HepG2 (cell line): ENCODE measurements around the gene KRTAP10-10. TPM values are rescaled to one million over a fixed set of nuclear protein-coding genes. Genes with fewer than 3 reads are reported as not detected.

Experiments
- ATAC-seq: fragments of 200-7000 bp; cut with Tn5 transposase; 3 replicates; pipeline ENCODE4 v1.9.1; 2020; ENCODE audit warnings: mild to moderate bottlenecking, moderate library complexity
- BruUV-seq: library from RNA; stranded (reverse); fragments of 400-500 nt; replicated peaks from 2 replicates; lab custom pipeline; 2021; lab: Mats Ljungman, UMichigan
- CTCF ChIA-PET: fragments of 300-600 bp; formaldehyde crosslinking; extraction: SDS; loops from one replicate; lab custom pipeline; 2021; ENCODE audit warnings: low total read pairs, inconsistent platforms, low intra/inter-chr PET ratio; lab: Yijun Ruan, JAX
- POLR2A ChIA-PET: fragments of 350-600 bp; sonication (Branson Sonifier 250); formaldehyde crosslinking; loops from one replicate; lab custom pipeline; 2020; ENCODE audit warnings: antibody characterized with exemption, inconsistent platforms; lab: Yijun Ruan, JAX
- DNase-seq: peaks from one replicate; pipeline ENCODE4 v3.0.0-alpha.2; 2015; ENCODE audit warnings: low spot score
- FAIRE-seq: peaks from 3 replicates; lab custom pipeline; 2011; peaks lifted over from hg19 to GRCh38; lab: Jason Lieb, UNC
- H2AFZ ChIP-seq: one replicate; pipeline ENCODE4 v1.6.1; 2011; ENCODE audit warnings: low read length, inconsistent platforms
- H3K27ac ChIP-seq: fragments of 300-600 bp; 3 replicates; pipeline ENCODE4 v1.8.0; 2011; ENCODE audit warnings: mixed run types, mild to moderate bottlenecking, mixed read lengths, low read length, inconsistent platforms; ENCODE audit not compliant: insufficient read depth; ENCODE audit errors: extremely low read length
- H3K27me3 ChIP-seq, 2 experiments: fragments of 200-600 bp in 1 of 2; 2 replicates in 1 of 2; 3 replicates in 1 of 2; pipeline versions ENCODE4 v1.6.0 to v1.8.0; 2011; ENCODE audit warnings: low read length in 2 of 2, mild to moderate bottlenecking in 2 of 2, moderate library complexity in 2 of 2, inconsistent platforms in 1 of 2; ENCODE audit not compliant: insufficient read depth in 2 of 2, control insufficient read depth in 1 of 2
- H3K36me3 ChIP-seq, 2 experiments: fragments of 200-600 bp in 1 of 2; replicated peaks in 1 of 2; 2 replicates in 1 of 2; 3 replicates in 1 of 2; pipeline versions ENCODE4 v1.5.1 to v1.8.0; 2011; ENCODE audit warnings: low read length in 2 of 2, inconsistent platforms in 1 of 2; ENCODE audit not compliant: insufficient read depth in 2 of 2, control insufficient read depth in 1 of 2
- H3K4me1 ChIP-seq: 2 replicates; pipeline ENCODE4 v1.5.1; 2012; ENCODE audit warnings: low read length, inconsistent platforms; ENCODE audit not compliant: insufficient read depth
- H3K4me2 ChIP-seq: 2 replicates; pipeline ENCODE4 v1.6.0; 2011; ENCODE audit warnings: low read depth, low read length, inconsistent platforms
- H3K4me3 ChIP-seq, 3 experiments: fragments of 200-600 bp in 1 of 3; sonication (generic), shearing (Covaris generic) in 1 of 3; replicated peaks in 1 of 3; 2 replicates each; pipeline ENCODE4 v1.5.1; 2011 to 2016; ENCODE audit warnings: low read length in 3 of 3, inconsistent platforms in 2 of 3, low read depth in 2 of 3, mild to moderate bottlenecking in 2 of 3, control low read depth in 1 of 3, mixed read lengths in 1 of 3; ENCODE audit not compliant: insufficient read depth in 1 of 3
- H3K79me2 ChIP-seq: one replicate; pipeline ENCODE4 v1.6.1; 2011; ENCODE audit warnings: low read length, inconsistent platforms; ENCODE audit not compliant: insufficient read depth
- H3K9ac ChIP-seq: 2 replicates; pipeline ENCODE4 v1.6.0; 2011; ENCODE audit warnings: mild to moderate bottlenecking, low read depth, low read length, inconsistent platforms; ENCODE audit not compliant: insufficient read depth
- H3K9me3 ChIP-seq: 2 replicates; pipeline ENCODE4 v1.5.1; 2012; ENCODE audit warnings: mild to moderate bottlenecking, low read length
- H4K20me1 ChIP-seq: 2 replicates; pipeline ENCODE4 v1.6.0; 2011; ENCODE audit warnings: inconsistent platforms, mild to moderate bottlenecking, low read length, moderate library complexity; ENCODE audit not compliant: insufficient read depth
- ASH2L ChIP-seq: fragments of 300-600, 200-600 bp; sonication (generic); IDR thresholded peaks from 2 replicates; pipeline ENCODE4 v1.7.0; 2017; ENCODE audit warnings: low read depth, mild to moderate bottlenecking, moderate library complexity, mixed read lengths, low read length; ENCODE audit not compliant: insufficient read length
- CEBPG ChIP-seq: IDR thresholded peaks from 2 replicates; pipeline ENCODE4 v1.6.1; 2016
- CREB1 ChIP-seq, 2 experiments: fragments of 450-650 bp in 1 of 2; IDR thresholded peaks; 2 replicates each; pipeline ENCODE4 v1.6.1; 2016 to 2017; ENCODE audit warnings: control low read depth in 1 of 2, mild to moderate bottlenecking in 1 of 2, missing compliant biosample characterization in 1 of 2, missing genetic modification characterization in 1 of 2
- EEA1 ChIP-seq: sonication (generic); formaldehyde crosslinking; IDR thresholded peaks from 2 replicates; pipeline ENCODE4 v1.5.1; 2020; ENCODE audit warnings: mild to moderate bottlenecking, missing genetic modification reagents, borderline replicate concordance
- FOXP1 ChIP-seq, 2 experiments: fragments of 450-650 bp in 1 of 2; IDR thresholded peaks; 2 replicates each; pipeline ENCODE4 v1.6.1; 2017 to 2018; ENCODE audit warnings: antibody characterized with exemption in 1 of 2
- HNRNPLL ChIP-seq: fragments of 200-400 bp; formaldehyde crosslinking; IDR thresholded peaks from 2 replicates; pipeline ENCODE4 v1.6.1; 2017; ENCODE audit warnings: mild to moderate bottlenecking, low read depth, low read length; ENCODE audit not compliant: poor library complexity, severe bottlenecking
- LCORL ChIP-seq, 2 experiments: fragments of 450-650 bp in 1 of 2; sonication (generic) in 1 of 2; formaldehyde crosslinking in 1 of 2; IDR thresholded peaks; 2 replicates each; pipeline versions ENCODE4 v1.5.0 to v1.6.1; 2017 to 2020; ENCODE audit warnings: antibody characterized with exemption in 1 of 2, missing genetic modification reagents in 1 of 2
- NCOA2 ChIP-seq: sonication (generic); formaldehyde crosslinking; IDR thresholded peaks from 2 replicates; pipeline ENCODE4 v1.8.0; 2022; ENCODE audit warnings: inconsistent platforms
- SMARCE1 ChIP-seq: fragments of 450-650 bp; IDR thresholded peaks from 2 replicates; pipeline ENCODE4 v1.6.1; 2017; ENCODE audit warnings: borderline replicate concordance
- SOX5 ChIP-seq: IDR thresholded peaks from 2 replicates; pipeline ENCODE4 v1.6.1; 2016; ENCODE audit warnings: borderline replicate concordance
- STAT5B ChIP-seq: sonication (generic); formaldehyde crosslinking; IDR thresholded peaks from 2 replicates; pipeline ENCODE4 v1.4.0; 2020; ENCODE audit warnings: missing genetic modification reagents
- TCF12 ChIP-seq, 2 experiments: fragments of 450-650 bp in 1 of 2; sonication (generic) in 1 of 2; formaldehyde crosslinking in 1 of 2; IDR thresholded peaks; 2 replicates each; pipeline versions ENCODE4 v1.6.1 to v1.8.0; 2017 to 2022; ENCODE audit warnings: antibody characterized with exemption in 1 of 2, mild to moderate bottlenecking in 1 of 2, missing genetic modification reagents in 1 of 2, moderate library complexity in 1 of 2
- ZBTB21 ChIP-seq: sonication (generic); formaldehyde crosslinking; IDR thresholded peaks from 2 replicates; pipeline ENCODE4 v1.4.0; 2020; ENCODE audit warnings: missing genetic modification reagents
- ZNF230 ChIP-seq: sonication (generic); formaldehyde crosslinking; IDR thresholded peaks from 2 replicates; pipeline ENCODE4 v1.4.0; 2020; ENCODE audit warnings: mild to moderate bottlenecking, missing genetic modification reagents
- ZNF432 ChIP-seq: sonication (generic); formaldehyde crosslinking; IDR thresholded peaks from 2 replicates; pipeline ENCODE4 v1.5.0; 2020; ENCODE audit warnings: missing genetic modification reagents, mild to moderate bottlenecking, borderline replicate concordance
- ZNF572 ChIP-seq: sonication (generic); formaldehyde crosslinking; IDR thresholded peaks from 2 replicates; pipeline ENCODE4 v1.5.1; 2020; ENCODE audit warnings: mild to moderate bottlenecking, missing genetic modification reagents
- WGBS: methylation state at CpG from one replicate; pipeline ENCODE4 v1.1.6; 2017; ENCODE audit warnings: low lambda C conversion rate; 5-methylcytosine and 5-hydroxymethylcytosine counted together
- in situ Hi-C: cut with HindIII; loops from 2 replicates; pipeline ENCODE4 v1.10.0; 2017; ENCODE audit warnings: low pct_unique_long_range_greater_than_20kb; ENCODE audit not compliant: extremely low pct_ligation_motif_present
- intact Hi-C: fragments of 100-400 bp; cut with micrococcal nuclease; formaldehyde crosslinking; loops from one replicate; pipeline ENCODE4 v1.10.0; 2022; ENCODE audit not compliant: unreplicated experiment
- polyA plus RNA-seq, 8 experiments: library from polyadenylated mRNA; depleted of rRNA in 3 of 8; stranded (reverse) in 7 of 8; unstranded in 1 of 8; fragments of >200 nt; fragmentation: Illumina TruSeq in 4 of 8; extraction: Trizol in 4 of 8; gene quantifications; 2 replicates each; pipeline versions ENCODE4 v1.2.1 to v1.2.3, GENCODE V29; 2011 to 2016; ENCODE audit warnings: low read depth in 4 of 8, missing spikeins in 1 of 8, mixed read lengths in 1 of 8; ENCODE audit not compliant: insufficient read depth in 1 of 8
- total RNA-seq, 5 experiments: library from RNA; depleted of rRNA; stranded (reverse); fragments of >200 nt; fragmentation: Illumina TruSeq; extraction: Trizol; gene quantifications; 2 replicates each; pipeline ENCODE4 v1.2.3, GENCODE V29; 2016; ENCODE audit warnings: low read depth in 1 of 5
- TF ChIP-seq, protein P1 (sequence below): sonication (generic); formaldehyde crosslinking; IDR thresholded peaks from 2 replicates; pipeline ENCODE4 v1.4.0; 2020; ENCODE audit warnings: missing genetic modification reagents, mild to moderate bottlenecking, borderline replicate concordance

Gene KRTAP10-10
- total and polyA plus RNA-seq, 2 of the 13 experiments (the other 11 are each of a cell fraction or from before 2014, with no cell fraction given): not detected

- no peaks in the 10 kb centered on the region for H4K20me1 ChIP-seq
- CTCF ChIA-PET: no interaction called here
- intact Hi-C loops: no loop called here
Measured at GRCh38 chr21:44656868-44657267, 19.7 kb downstream of the KRTAP10-10 start.

GRCh38 chr21:44657635-44658540 is 20.7 kb downstream of the KRTAP10-10 start, which contains the start of gene KRTAP12-3:
Gene KRTAP12-3, plus strand, starts transcription at chr21:44657932. Its CDS starts 48 bp downstream, at chr21:44657980.
- intact Hi-C loops (no loop called here), in situ Hi-C loops (no loop called here)
- H3K4me1 ChIP-seq: peaks cover 9% of the 10 kb centered on the region; the same call in 1 of the 2 replicates
- no peak within 1 kb of the TSS for H2AFZ ChIP-seq
- H3K9ac ChIP-seq: no peak within 1 kb of the TSS
- H3K27ac ChIP-seq: no peak within 1 kb of the TSS
- DNase-seq (no peak), FAIRE-seq (no peak), ATAC-seq (no peak)
- POLR2A ChIA-PET: no interaction called here
- H3K79me2 ChIP-seq: no peaks in the 10 kb centered on the region
- CTCF ChIA-PET: no interaction called here
- no peaks in the 10 kb centered on the region for H3K36me3 ChIP-seq
- H3K9me3 ChIP-seq: peaks cover 4% of the 10 kb centered on the region; the same call in 1 of the 2 replicates
- H3K4me2 ChIP-seq: no peak within 1 kb of the TSS
- H4K20me1 ChIP-seq: no peaks in the 10 kb centered on the region
- peaks cover 3 to 13% of the 10 kb centered on the region in 2 experiments; a peak in 2 of 5 replicates for H3K27me3 ChIP-seq
- no TSS peak for BruUV-seq
- WGBS: 48% methylated on average over 18 of the region's 26 CpGs
- no peak within 1 kb of the TSS for H3K4me3 ChIP-seq
- TF ChIP-seq NCOA2 (no peak), SMARCE1 (no peak), LCORL (IDR thresholded peaks at IDR 0.05) (no peak), LCORL (CRISPR knock-in tag; IDR thresholded peaks at IDR 0.05) (no peak), ZNF432 (CRISPR knock-in tag) (no peak), ZNF572 (CRISPR knock-in tag) (no peak), ASH2L (no peak), ZBTB21 (CRISPR knock-in tag) (peak; percentile 41; the same call in 1 of the 2 replicates), ZNF230 (CRISPR knock-in tag) (no peak), HNRNPLL (no peak), FOXP1 (IDR thresholded peaks at IDR 0.05) (no peak), FOXP1 (CRISPR knock-in tag; IDR thresholded peaks at IDR 0.05) (no peak), CREB1 (IDR thresholded peaks at IDR 0.05) (0 out of 2 replicates have a peak, but pooled peaks have one; percentile 3), CREB1 (CRISPR knock-in tag; IDR thresholded peaks at IDR 0.05) (no peak), SOX5 (no peak), EEA1 (CRISPR knock-in tag) (no peak), CEBPG (CRISPR knock-in tag) (no peak)
- TF ChIP-seq, protein P1, sequence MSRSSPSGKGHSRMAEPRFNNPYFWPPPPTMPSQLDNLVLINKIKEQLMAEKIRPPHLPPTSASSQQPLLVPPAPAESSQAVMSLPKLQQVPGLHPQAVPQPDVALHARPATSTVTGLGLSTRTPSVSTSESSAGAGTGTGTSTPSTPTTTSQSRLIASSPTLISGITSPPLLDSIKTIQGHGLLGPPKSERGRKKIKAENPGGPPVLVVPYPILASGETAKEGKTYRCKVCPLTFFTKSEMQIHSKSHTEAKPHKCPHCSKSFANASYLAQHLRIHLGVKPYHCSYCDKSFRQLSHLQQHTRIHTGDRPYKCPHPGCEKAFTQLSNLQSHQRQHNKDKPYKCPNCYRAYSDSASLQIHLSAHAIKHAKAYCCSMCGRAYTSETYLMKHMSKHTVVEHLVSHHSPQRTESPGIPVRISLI (CRISPR knock-in tag): no peak

More at GRCh38 chr21:44656868-44657267, 19.7 kb downstream of the KRTAP10-10 start:
- no peak overlapping the region for H3K27ac ChIP-seq
- no peak overlapping the region for H3K4me2 ChIP-seq
- POLR2A ChIA-PET: no interaction called here
- H3K4me3 ChIP-seq: no peak overlapping the region
- DNase-seq (no peak), FAIRE-seq (no peak), ATAC-seq (no peak)
- H3K4me1 ChIP-seq: peaks cover 9% of the 10 kb centered on the region; the same call in 1 of the 2 replicates
- no peaks in the 10 kb centered on the region for H3K36me3 ChIP-seq
- whole genome bisulfite sequencing: 0% methylated on average over 1 of the region's 1 CpG
- no peak overlapping the region for H3K9ac ChIP-seq
- no TSS peak for BruUV-seq
- no peak overlapping the region for H2AFZ ChIP-seq
- TF ChIP-seq STAT5B (CRISPR knock-in tag) (no peak), TCF12 (IDR thresholded peaks at IDR 0.05) (no peak), TCF12 (CRISPR knock-in tag; IDR thresholded peaks at IDR 0.05) (no peak), CEBPG (CRISPR knock-in tag) (no peak)
- H3K9me3 ChIP-seq: peaks cover 4% of the 10 kb centered on the region; the same call in 1 of the 2 replicates
- in situ Hi-C loops: no loop called here
- no peaks in the 10 kb centered on the region for H3K79me2 ChIP-seq
- H3K27me3 ChIP-seq: peaks cover 3 to 13% of the 10 kb centered on the region in 2 experiments; a peak in 2 of 5 replicates
